Thyroid gland (tissue), 4 donors: ENCODE measurements around the gene ARHGAP28. TPM values are rescaled to one million over a fixed set of nuclear protein-coding genes. Genes with fewer than 3 reads are reported as not detected.

Source experiments
- DNase-seq, 2 donors: peaks; one replicate each; pipeline ENCODE4 v3.0.0-alpha.2; 2019
- H3K27ac ChIP-seq, 3 donors: fragments of 200-600 bp; sonication (generic); 1 replicate in 2 of 3; 2 replicates in 1 of 3; pipeline ENCODE4 v1.5.1; 2016 to 2019; ENCODE audit warnings: mild to moderate bottlenecking in 1 of 3, moderate library complexity in 1 of 3
- H3K27me3 ChIP-seq: fragments of 200-600 bp; sonication (generic); one replicate; pipeline ENCODE4 v1.5.1; 2019
- H3K36me3 ChIP-seq, 2 donors: fragments of 200-600 bp; sonication (generic); one replicate each; pipeline ENCODE4 v1.5.1; 2016 to 2019
- H3K4me1 ChIP-seq, 2 donors: fragments of 200-600 bp; sonication (generic); one replicate each; pipeline ENCODE4 v1.5.1; 2017 to 2019
- H3K4me3 ChIP-seq, 3 donors: fragments of 200-600 bp; sonication (generic); replicated peaks in 1 of 3; 1 replicate in 2 of 3; 2 replicates in 1 of 3; pipeline ENCODE4 v1.5.1; 2016; ENCODE audit warnings: mild to moderate bottlenecking in 1 of 3
- H3K9me3 ChIP-seq: fragments of 200-600 bp; sonication (generic); one replicate; pipeline ENCODE4 v1.5.1; 2017
- POLR2A ChIP-seq, 2 donors: fragments of 450-650 bp; IDR thresholded peaks; one replicate each; pipeline ENCODE4 v1.6.1; 2017; ENCODE audit warnings: antibody characterized with exemption in 2 of 2, mild to moderate bottlenecking in 2 of 2, moderate library complexity in 1 of 2
- WGBS, 2 donors: methylation state at CpG; one replicate each; pipeline ENCODE4 v1.1.5; 2017; 5-methylcytosine and 5-hydroxymethylcytosine counted together
- intact Hi-C: fragments of 100-400 bp; cut with DNase I; formaldehyde crosslinking; loops from one replicate; pipeline ENCODE4 v1.15.1; 2023
- small RNA-seq: library from RNA; depleted of rRNA; stranded (forward); fragments of <200 nt; gene quantifications from one replicate; pipeline ENCODE3, GENCODE V24; 2016
- total RNA-seq, 4 donors: library from RNA; depleted of rRNA; stranded (reverse); fragments of >200 nt; gene quantifications; one replicate each; pipeline ENCODE4 v1.2.3, GENCODE V29; 2016
- TF ChIP-seq, protein P1 (sequence below), 6 experiments: fragments of 200-600 bp in 3 of 6; fragments of 450-650 bp in 3 of 6; sonication (generic) in 3 of 6; IDR thresholded peaks; one replicate each; pipeline ENCODE4 v1.5.1; 2016 to 2019; ENCODE audit warnings: antibody characterized with exemption in 6 of 6, mild to moderate bottlenecking in 2 of 6, inconsistent platforms in 1 of 6, moderate library complexity in 1 of 6

ARHGAP28 gene
- total RNA-seq, 4 donors from 2014 or later = 2.8 to 26.5 (median 9.1) TPM

DNA sequence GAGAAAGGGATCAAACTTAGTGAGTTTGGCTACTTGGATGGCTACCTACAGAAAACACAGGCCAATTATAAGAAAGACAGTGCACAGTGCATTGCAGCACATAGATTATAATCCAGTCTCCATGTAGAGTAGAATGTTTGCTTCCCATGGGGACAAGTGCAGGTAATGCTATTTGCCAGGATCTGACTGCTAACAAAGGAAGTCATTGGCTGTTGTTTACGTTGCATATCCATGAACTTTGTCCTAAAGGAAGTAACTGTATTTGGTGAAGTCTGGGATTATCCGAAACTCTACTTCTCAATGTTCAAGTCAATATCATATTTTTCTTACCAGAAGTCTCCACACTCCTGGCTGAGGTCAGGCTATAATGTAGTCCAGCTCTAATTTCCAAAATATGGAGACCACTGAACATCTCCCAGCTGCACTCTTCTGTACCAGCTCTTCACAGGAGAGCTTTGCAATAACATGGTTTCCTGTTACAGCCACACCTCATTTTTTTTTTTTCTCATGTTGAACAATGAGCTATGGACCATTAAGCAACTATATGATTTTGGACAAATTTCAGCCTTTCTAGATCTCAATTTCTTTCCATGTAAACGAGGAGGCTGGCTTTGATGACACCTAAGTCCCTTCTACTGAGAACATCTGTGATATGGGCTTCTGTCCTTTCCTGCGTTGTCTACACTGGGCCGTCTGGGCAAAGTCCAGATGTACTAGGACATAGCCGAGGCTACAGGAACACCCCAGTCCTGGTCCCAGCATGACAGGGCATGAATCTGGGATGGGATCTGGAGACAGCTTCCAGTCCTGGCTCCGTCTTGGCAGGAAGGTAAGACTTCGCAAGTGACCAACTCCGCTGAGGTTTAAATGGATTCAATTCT, 233.3 kb downstream of the ARHGAP28 start:
- 88 to 90% methylated on average over 9 of the region's 9 CpGs for WGBS, 2 donors
- intact Hi-C loops = no loop called here
- DNase-seq = no peak

DNA sequence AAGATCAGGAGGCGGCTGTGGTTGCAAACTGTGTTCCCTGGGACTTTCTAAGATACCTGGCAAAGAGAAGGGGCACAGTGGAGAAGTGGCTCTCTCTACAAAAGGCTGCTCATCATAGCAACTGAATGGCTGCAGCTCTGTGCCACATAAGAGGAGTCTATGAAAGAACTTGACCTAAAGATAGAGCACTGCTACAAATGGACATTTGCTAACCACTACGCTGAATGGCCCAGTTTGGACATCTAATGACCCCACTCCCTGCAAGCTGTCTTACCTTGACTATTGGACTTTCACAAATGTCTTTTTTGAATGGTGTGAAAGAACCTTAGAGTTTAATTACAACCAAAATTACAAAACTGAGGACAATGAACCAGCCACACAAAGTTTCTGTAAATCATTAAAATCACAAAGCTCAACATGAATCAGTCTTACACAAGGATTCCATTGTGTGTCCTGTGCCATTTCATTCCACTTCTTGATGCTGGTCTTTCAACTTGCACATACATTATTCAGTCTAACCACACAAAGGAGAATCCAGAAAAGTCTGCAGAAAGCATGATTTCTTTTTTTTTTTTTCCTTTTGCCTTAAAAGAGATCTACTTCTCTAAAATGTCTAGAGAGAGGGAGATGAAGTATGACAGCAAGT, 234.1 kb downstream of the ARHGAP28 start:
- Histone ChIP-seq H3K9me3 (no peaks in the 10 kb centered on the region), H3K36me3 (peaks cover 3 to 6% of the 10 kb centered on the region in 2 donors), H3K27me3 (no peaks in the 10 kb centered on the region), H3K27ac (no peak overlapping the region), H3K4me3 (no peak overlapping the region), H3K4me1 (no peaks in the 10 kb centered on the region)
- TF ChIP-seq POLR2A (IDR thresholded peaks at IDR 0.05) = no peak
- TF ChIP-seq, protein P1, sequence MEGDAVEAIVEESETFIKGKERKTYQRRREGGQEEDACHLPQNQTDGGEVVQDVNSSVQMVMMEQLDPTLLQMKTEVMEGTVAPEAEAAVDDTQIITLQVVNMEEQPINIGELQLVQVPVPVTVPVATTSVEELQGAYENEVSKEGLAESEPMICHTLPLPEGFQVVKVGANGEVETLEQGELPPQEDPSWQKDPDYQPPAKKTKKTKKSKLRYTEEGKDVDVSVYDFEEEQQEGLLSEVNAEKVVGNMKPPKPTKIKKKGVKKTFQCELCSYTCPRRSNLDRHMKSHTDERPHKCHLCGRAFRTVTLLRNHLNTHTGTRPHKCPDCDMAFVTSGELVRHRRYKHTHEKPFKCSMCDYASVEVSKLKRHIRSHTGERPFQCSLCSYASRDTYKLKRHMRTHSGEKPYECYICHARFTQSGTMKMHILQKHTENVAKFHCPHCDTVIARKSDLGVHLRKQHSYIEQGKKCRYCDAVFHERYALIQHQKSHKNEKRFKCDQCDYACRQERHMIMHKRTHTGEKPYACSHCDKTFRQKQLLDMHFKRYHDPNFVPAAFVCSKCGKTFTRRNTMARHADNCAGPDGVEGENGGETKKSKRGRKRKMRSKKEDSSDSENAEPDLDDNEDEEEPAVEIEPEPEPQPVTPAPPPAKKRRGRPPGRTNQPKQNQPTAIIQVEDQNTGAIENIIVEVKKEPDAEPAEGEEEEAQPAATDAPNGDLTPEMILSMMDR (IDR thresholded peaks at IDR 0.05) = no peak
- no peak for DNase-seq
- 94% methylated on average over 2 of the region's 2 CpGs for WGBS, 2 donors
- intact Hi-C loops = no loop called here

More for the DNA sequence above, 233.3 kb downstream of the ARHGAP28 start:
- Histone ChIP-seq H3K27me3 (no peaks in the 10 kb centered on the region), H3K36me3 (peaks cover 3 to 6% of the 10 kb centered on the region in 2 donors), H3K4me3 (no peak overlapping the region), H3K4me1 (no peaks in the 10 kb centered on the region), H3K27ac (no peak overlapping the region), H3K9me3 (no peaks in the 10 kb centered on the region)
- TF ChIP-seq POLR2A (IDR thresholded peaks at IDR 0.05) = no peak
- TF ChIP-seq, protein P1 (IDR thresholded peaks at IDR 0.05) = no peak

Small RNAs within 50 kb of the gene (small RNA-seq; reads per million reads assigned to genes)
- gene RNU6-916P = not detected
